KMS-11 (cell line): ENCODE results near the gene EXOSC5.
"Not testable (repeated sequence)": the region's sequence is repeated elsewhere in the genome, so short reads cannot be mapped to it uniquely, and the experiment has no call there.

Source experiments
- H2AFZ ChIP-seq: fragments of 200-600 bp; sonication (generic); 2 replicates; pipeline ENCODE4 v1.6.1; 2016; ENCODE audit warnings: antibody characterized with exemption, mixed run types, low read depth
- H3K27ac ChIP-seq: fragments of 200-600 bp; sonication (generic); 2 replicates; pipeline ENCODE4 v1.6.1; 2016; ENCODE audit warnings: mild to moderate bottlenecking, mixed run types
- H3K27me3 ChIP-seq: fragments of 200-600 bp; sonication (generic); 2 replicates; pipeline ENCODE4 v1.6.1; 2017; ENCODE audit warnings: mild to moderate bottlenecking, low read depth, mixed run types, moderate library complexity; ENCODE audit not compliant: insufficient read depth
- H3K36me3 ChIP-seq: fragments of 200-600 bp; sonication (generic); 2 replicates; pipeline ENCODE4 v1.6.1; 2017; ENCODE audit warnings: mild to moderate bottlenecking, mixed run types; ENCODE audit not compliant: insufficient read depth
- H3K4me1 ChIP-seq: fragments of 200-600 bp; sonication (generic); 2 replicates; pipeline ENCODE4 v1.6.1; 2016; ENCODE audit warnings: mild to moderate bottlenecking, low read depth, mixed run types; ENCODE audit not compliant: poor library complexity, severe bottlenecking
- H3K4me2 ChIP-seq: fragments of 200-600 bp; sonication (generic); 2 replicates; pipeline ENCODE4 v1.7.0; 2016; ENCODE audit warnings: mild to moderate bottlenecking, mixed run types
- H3K4me3 ChIP-seq: fragments of 200-600 bp; sonication (generic); IDR thresholded peaks from 2 replicates; pipeline ENCODE4 v1.6.1; 2017; ENCODE audit warnings: low read depth, low read length, mixed read lengths; ENCODE audit not compliant: insufficient read depth
- H3K79me2 ChIP-seq: fragments of 200-600 bp; sonication (generic); 2 replicates; pipeline ENCODE4 v1.6.1; 2016; ENCODE audit warnings: low read depth, mixed run types; ENCODE audit not compliant: insufficient read depth
- H3K9ac ChIP-seq: fragments of 200-600 bp; sonication (generic); 2 replicates; pipeline ENCODE4 v1.6.1; 2016; ENCODE audit warnings: mild to moderate bottlenecking, mixed run types
- H4K20me1 ChIP-seq: fragments of 200-600 bp; sonication (generic); 2 replicates; pipeline ENCODE4 v1.6.1; 2016; ENCODE audit warnings: mild to moderate bottlenecking, mixed run types; ENCODE audit not compliant: insufficient read depth
- TF ChIP-seq, protein P1 (sequence below): fragments of 200-600 bp; sonication (generic); conservative IDR thresholded peaks from 2 replicates; pipeline ENCODE4 v1.6.1; 2017; ENCODE audit warnings: low read depth, mild to moderate bottlenecking, antibody characterized with exemption, low read length, moderate library complexity, mixed read lengths

EXOSC5 gene

DNA sequence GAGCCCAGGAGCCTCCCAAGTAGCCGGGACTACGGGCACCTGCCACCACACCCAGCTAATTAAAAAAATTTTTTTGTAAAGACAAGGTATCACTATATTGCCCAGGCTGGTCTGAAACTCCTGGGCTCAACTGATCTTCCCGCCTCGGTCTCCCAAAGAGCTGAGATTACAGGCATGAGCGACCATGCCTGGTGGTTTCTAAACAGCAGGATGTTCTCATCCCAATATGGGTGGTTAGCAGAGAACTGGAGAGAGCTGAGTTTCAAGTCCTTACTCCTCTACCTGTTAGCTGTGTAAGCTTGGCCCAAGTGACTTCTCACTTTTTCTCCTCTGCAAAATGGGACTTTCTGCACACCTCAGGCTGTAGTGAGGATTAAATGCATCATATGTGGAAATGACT lies 12.8 kb downstream of the EXOSC5 start:
- TF ChIP-seq, protein P1, sequence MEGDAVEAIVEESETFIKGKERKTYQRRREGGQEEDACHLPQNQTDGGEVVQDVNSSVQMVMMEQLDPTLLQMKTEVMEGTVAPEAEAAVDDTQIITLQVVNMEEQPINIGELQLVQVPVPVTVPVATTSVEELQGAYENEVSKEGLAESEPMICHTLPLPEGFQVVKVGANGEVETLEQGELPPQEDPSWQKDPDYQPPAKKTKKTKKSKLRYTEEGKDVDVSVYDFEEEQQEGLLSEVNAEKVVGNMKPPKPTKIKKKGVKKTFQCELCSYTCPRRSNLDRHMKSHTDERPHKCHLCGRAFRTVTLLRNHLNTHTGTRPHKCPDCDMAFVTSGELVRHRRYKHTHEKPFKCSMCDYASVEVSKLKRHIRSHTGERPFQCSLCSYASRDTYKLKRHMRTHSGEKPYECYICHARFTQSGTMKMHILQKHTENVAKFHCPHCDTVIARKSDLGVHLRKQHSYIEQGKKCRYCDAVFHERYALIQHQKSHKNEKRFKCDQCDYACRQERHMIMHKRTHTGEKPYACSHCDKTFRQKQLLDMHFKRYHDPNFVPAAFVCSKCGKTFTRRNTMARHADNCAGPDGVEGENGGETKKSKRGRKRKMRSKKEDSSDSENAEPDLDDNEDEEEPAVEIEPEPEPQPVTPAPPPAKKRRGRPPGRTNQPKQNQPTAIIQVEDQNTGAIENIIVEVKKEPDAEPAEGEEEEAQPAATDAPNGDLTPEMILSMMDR: no peak
- Histone ChIP-seq H4K20me1 (no peaks in the 10 kb centered on the region), H3K27ac (no peak overlapping the region), H3K4me3 (no peak overlapping the region), H3K9ac (no peak overlapping the region), H3K27me3 (no peaks in the 10 kb centered on the region), H3K79me2 (no peaks in the 10 kb centered on the region), H3K4me2 (no peak overlapping the region), H3K4me1 (no peaks in the 10 kb centered on the region), H3K36me3 (no peaks in the 10 kb centered on the region), H2AFZ (no peak overlapping the region)

DNA sequence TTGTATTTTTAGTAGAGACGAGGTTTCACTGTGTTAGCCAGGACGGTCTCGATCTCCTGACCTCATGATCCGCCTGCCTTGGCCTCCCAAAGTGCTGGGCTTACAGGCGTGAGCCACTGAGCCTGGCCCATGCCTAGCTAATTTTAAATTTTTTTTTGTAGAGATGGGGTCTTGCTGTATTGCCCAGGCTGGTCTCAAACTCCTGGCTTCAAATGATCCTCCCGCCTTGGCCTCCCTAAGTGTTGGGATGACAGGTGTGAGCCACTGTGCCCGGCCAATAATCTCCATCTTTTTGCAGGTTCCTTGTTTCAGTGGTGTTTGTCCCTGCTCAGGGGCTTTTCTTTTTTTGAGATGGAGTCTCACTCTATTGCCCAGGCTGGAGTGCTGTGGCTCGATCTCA lies 15.6 kb downstream of the EXOSC5 start:
- not testable (repeated sequence) for H2AFZ ChIP-seq, H3K4me1 ChIP-seq, H3K4me2 ChIP-seq, H3K27ac ChIP-seq, H3K79me2 ChIP-seq, H3K36me3 ChIP-seq, H3K9ac ChIP-seq, H3K27me3 ChIP-seq, H3K4me3 ChIP-seq, H4K20me1 ChIP-seq

DNA sequence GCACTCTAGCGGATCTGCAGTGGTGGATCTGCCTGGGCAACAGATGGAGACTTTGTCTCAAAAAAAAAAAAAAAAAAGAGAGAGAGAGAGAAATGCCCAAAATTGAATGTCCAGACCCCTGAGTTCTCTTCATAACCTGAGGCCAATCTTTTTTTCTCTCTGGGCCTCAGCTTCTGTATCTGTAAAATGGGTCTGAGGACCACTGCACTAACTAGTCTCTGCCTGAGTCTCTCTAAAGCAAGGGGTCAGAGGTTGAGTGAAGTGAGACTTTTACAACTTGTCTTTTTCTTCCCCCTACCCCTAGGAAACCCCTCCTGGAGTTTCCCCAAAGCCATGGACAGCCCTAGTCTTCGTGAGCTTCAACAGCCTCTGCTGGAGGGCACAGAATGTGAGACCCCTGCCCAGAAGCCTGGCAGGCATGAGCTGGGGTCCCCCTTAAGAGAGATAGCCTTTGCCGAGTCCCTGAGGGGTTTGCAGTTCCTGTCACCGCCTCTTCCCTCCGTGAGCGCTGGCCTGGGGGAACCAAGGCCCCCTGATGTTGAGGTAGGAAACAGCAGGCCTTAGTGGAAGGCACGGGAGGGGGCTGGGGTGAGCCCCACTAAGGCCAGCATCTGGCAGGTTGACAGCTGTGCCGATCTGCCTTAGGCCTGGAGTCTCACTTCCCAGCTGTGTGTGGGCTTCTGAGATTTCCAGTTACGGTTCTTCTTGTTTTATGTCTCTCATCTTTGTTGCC lies 19.0 kb downstream of the EXOSC5 start:
- Histone ChIP-seq H3K4me2 (no peak overlapping the region), H3K79me2 (no peaks in the 10 kb centered on the region), H4K20me1 (no peaks in the 10 kb centered on the region), H3K4me3 (no peak overlapping the region), H3K36me3 (no peaks in the 10 kb centered on the region), H2AFZ (no peak overlapping the region), H3K27me3 (no peaks in the 10 kb centered on the region), H3K27ac (no peak overlapping the region), H3K4me1 (peaks cover 6% of the 10 kb centered on the region), H3K9ac (no peak overlapping the region)
- TF ChIP-seq, protein P1: no peak

DNA sequence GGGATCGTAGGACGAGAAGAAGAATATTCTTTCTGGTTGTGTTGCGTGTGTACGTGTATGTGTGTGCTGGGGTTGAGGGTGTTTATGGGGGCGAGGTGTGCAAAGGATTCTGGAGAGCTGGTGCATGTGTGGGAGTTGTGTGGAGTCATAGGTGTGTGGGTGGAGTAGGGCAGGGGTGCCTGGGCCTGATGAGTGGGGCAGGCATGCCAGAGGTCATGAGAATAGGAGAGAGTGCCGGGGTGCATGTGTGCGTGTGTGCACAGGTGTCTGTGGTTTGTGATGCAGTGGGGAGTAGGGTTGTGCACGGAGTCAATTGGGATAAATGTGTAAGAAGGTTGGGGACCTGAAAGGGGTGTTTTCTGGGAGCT lies 20.2 kb downstream of the EXOSC5 start:
- Histone ChIP-seq H3K4me3 (no peak overlapping the region), H4K20me1 (no peaks in the 10 kb centered on the region), H3K79me2 (no peaks in the 10 kb centered on the region), H3K27ac (no peak overlapping the region), H3K9ac (no peak overlapping the region), H3K4me2 (no peak overlapping the region), H3K27me3 (no peaks in the 10 kb centered on the region), H2AFZ (no peak overlapping the region), H3K36me3 (no peaks in the 10 kb centered on the region), H3K4me1 (peaks cover 6% of the 10 kb centered on the region)
- TF ChIP-seq, protein P1: no peak

DNA sequence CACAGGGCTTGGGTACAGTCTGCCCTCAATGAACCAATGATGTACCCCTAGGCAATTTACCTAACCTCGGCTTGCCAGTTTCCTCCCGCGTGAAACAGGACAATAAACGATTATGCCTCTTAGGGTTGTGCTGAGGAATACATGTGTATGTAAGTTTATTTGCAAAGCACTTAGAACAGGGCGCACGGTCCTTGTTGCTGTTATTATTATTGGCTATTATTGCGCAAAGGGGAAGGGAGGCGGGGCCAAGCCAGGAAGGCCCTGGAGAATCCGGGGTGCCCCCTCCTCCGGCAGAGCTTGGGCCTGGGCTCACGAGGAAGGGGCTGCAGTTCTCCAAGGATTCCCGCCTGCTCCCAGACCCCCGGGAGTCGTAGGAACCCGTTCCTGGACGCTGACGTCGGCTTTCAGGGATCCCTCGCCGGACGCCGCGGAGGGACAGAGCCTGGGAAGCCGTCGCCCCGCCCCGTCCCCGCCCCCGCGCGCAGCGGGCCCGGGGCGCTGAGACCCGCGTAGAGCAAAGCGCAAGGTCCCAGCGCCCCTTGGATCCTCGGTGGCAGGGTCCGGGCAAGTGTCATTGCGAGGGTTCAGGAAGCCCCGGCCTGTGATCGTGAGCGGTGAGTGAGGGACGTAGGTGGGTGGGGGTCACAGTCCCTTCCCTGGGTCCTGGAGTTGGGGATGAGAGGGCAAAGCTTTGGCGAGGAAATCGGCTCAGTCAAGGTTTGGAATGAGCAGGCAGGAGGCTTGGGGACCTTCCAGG lies 20.7 kb downstream of the EXOSC5 start, which contains the start of gene TMEM91:
Gene TMEM91 (plus strand): TSS at position 293 of the 757 bp plus-strand sequence. CDS start 1,777 bp downstream, outside the sequence.
- Histone ChIP-seq H3K79me2 (no peaks in the 10 kb centered on the region), H3K27me3 (no peaks in the 10 kb centered on the region), H4K20me1 (no peaks in the 10 kb centered on the region), H3K36me3 (no peaks in the 10 kb centered on the region), H3K4me1 (peaks cover 6% of the 10 kb centered on the region), H3K9ac (no peak within 1 kb of the TSS), H3K4me2 (no peak within 1 kb of the TSS), H3K27ac (no peak within 1 kb of the TSS), H2AFZ (no peak within 1 kb of the TSS), H3K4me3 (no peak within 1 kb of the TSS)
- TF ChIP-seq, protein P1: no peak
